ENCODE results near the gene WSCD2. TPM values are rescaled to one million over a fixed set of nuclear protein-coding genes. Genes with fewer than 3 reads are reported as not detected.

Gene WSCD2
- total RNA-seq, 2 experiments from 2014 or later: not detected

DNA sequence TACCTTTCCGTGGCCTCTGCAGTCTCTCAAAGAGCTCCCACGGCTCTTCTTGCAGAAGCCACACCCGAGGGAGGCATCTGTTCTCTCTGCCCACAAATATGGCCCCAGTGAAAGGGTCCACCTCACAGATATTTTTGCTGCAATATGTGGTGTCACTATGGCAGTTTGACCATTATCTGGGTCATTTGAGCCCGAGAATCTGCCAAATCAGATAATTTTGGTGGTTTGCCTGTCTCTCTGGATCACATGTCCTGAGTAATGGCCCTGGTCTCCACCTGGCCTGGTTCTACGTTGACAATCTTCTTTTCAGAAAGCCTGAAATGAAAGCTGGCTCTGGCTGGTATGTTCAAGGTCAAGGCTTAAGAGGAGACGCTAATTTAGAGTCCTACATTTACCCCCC, 5.7 kb upstream of the WSCD2 start:
- ChIA-PET POLR2A (no interaction called here), CTCF (no interaction called here)
- intact Hi-C loops (cut with micrococcal nuclease): no loop called here
- no peak for DNase-seq
- Mint-ChIP-seq H3K27ac (no peak overlapping the region), H3K9me3 (no peaks in the 10 kb centered on the region), H3K27me3 (peaks cover 23% of the 10 kb centered on the region), H3K4me1 (ENCODE audit: low read depth) (no peaks in the 10 kb centered on the region), H3K36me3 (no peaks in the 10 kb centered on the region), H3K4me3 (no peak overlapping the region)

DNA sequence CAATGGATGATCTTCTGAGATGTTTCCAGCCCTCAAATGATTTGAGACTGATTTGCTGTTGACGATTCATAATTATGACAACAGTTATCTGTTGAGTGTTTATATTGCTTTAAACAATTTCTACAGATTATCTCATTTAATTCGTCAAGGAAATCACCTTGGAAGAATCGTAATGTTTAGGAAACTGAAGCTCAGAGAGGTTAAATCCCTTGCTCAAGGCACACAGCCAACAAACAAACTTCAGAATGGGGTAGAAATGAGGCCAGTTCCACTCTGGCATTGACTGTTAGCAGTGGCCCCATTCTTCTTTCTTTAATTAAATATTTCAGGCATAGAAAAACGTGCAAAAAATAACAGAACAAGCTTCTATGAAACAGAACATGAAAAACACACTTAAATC, 4.0 kb upstream of the WSCD2 start:
- DNase-seq: no peak

DNA sequence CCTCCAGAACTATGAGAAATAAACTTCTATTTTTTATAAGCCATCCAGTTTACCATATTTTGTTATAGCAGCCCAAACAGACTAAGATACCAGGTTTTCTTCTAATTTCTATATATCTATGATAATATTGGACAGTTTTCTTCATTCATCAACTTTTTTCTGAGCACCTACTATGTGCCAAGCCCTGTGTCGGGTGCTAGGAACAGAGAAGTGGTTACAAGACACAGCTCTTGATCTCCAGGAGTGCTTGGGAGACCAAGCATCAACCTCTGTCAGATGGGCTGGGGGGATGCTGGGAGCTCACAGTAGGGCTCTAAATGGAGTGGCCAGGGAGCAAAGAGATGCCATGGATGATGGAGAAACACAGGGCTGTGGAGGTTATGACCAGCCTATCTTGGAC, 2.9 kb upstream of the WSCD2 start:
- no peak overlapping the region for H3K27ac Mint-ChIP-seq
- no peak overlapping the region for H3K4me3 Mint-ChIP-seq
- no peak for DNase-seq
- peaks cover 28% of the 10 kb centered on the region for H3K27me3 Mint-ChIP-seq
- H3K9me3 Mint-ChIP-seq: no peaks in the 10 kb centered on the region
- H3K36me3 Mint-ChIP-seq: no peaks in the 10 kb centered on the region
- peaks cover 3% of the 10 kb centered on the region for H3K4me1 Mint-ChIP-seq (ENCODE audit: low read depth)
- ChIA-PET CTCF (no interaction called here), POLR2A (no interaction called here)
- intact Hi-C loops (cut with micrococcal nuclease): no loop called here

More for the DNA sequence above, 4.0 kb upstream of the WSCD2 start:
- peaks cover 3% of the 10 kb centered on the region for H3K4me1 Mint-ChIP-seq (ENCODE audit: low read depth)
- no peaks in the 10 kb centered on the region for H3K9me3 Mint-ChIP-seq
- intact Hi-C loops (cut with micrococcal nuclease): no loop called here
- H3K36me3 Mint-ChIP-seq: no peaks in the 10 kb centered on the region
- CTCF ChIA-PET: no interaction called here
- H3K27ac Mint-ChIP-seq: no peak overlapping the region
- no peak overlapping the region for H3K4me3 Mint-ChIP-seq
- H3K27me3 Mint-ChIP-seq: peaks cover 29% of the 10 kb centered on the region
- POLR2A ChIA-PET: no interaction called here

DNA sequence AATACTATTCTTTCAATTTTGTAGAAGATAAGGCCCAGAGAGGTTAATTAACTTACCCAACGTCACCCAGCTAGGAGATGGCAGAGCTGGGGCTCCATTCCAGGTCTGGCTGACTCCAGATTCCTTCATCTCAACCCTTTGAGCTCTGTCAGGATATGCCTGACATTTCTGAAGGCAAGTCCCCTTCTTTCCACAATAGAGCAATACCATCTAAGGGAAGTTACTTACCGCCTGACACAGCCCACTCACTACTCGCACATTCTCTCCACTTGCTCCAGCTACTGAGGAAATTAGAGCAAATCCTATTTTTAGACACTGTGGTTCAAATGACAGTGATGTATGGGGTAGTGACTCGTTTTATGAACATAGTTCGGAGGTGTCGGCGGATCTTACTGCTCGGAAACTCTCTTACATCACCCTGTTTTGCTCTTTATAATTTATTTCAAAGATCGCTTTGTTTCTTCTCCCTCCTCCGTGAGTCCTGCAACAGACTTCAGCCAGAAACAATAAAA, 2.0 kb upstream of the WSCD2 start:
- CTCF ChIA-PET: no interaction called here
- no peaks in the 10 kb centered on the region for H3K9me3 Mint-ChIP-seq

DNA sequence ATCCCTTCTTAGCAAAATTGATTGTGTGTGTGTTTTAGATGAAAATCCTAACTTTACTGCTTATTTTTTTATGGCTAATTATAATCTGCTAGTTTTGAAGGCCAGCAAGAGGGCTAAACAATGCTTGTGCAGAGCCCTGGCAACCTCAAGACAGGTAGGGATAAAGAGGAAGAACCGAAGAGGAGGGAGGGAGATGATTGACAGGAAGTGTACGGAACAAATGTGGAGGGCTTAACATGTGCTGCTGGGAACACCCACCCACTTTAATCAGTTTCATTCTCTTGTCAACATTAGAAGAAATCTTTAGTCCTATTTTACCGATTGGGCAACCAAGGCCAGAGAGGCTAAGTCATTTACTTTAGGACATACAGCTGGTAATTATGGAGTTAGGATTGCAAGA, 1.4 kb upstream of the WSCD2 start:
- Mint-ChIP-seq H3K36me3 (no peaks in the 10 kb centered on the region), H3K4me1 (ENCODE audit: low read depth) (peaks cover 3% of the 10 kb centered on the region), H3K4me3 (no peak overlapping the region), H3K27ac (no peak overlapping the region), H3K9me3 (no peaks in the 10 kb centered on the region), H3K27me3 (peaks cover 34% of the 10 kb centered on the region)
- ChIA-PET CTCF (no interaction called here), POLR2A (no interaction called here)
- DNase-seq: no peak
- intact Hi-C loops (cut with micrococcal nuclease): no loop called here

More for the DNA sequence above, 2.0 kb upstream of the WSCD2 start:
- Mint-ChIP-seq H3K36me3 (no peaks in the 10 kb centered on the region), H3K27ac (no peak overlapping the region), H3K4me3 (no peak overlapping the region), H3K4me1 (ENCODE audit: low read depth) (peaks cover 3% of the 10 kb centered on the region), H3K27me3 (peaks cover 30% of the 10 kb centered on the region)
- intact Hi-C loops (cut with micrococcal nuclease): no loop called here
- no peak for DNase-seq
- POLR2A ChIA-PET: no interaction called here

DNA sequence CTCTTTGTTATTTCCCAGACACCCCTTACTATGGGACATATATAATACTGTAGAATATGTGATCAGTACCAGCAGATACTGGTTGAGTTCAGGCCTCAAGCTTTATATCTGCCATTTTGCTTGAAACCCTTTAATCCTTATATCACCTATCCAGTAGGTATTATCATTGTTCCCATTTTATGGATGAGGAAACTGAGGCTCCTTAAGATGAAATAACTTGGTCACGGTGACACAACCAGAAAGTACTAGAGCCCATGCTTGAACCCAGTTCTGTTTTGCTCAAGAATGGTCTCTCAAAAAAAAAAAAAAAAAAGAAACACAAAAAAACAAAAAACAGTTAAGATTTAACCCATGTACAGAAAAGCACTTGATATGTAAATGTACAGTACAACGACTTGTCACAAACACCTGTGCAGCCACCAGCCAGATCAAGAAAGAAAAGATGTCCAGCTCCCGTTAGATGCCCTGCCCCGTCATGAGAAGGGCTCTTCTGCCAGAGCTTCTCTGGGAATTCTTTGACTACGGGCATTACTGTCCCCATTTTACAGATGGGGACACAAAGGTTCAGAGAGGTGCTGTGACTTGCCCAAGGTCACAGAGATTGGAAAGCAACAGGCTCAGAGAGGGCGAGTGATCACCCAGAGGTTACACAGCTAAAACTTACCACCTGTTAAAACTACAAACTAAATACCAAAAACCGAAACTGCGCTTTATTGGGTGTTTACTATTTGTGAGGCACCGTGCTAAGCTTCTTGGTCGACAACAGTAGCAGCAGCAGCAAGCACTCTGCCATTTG, 669 bp upstream of the WSCD2 start:
- no peaks in the 10 kb centered on the region for H3K36me3 Mint-ChIP-seq
- H3K27me3 Mint-ChIP-seq: peaks cover 38% of the 10 kb centered on the region
- no peak for DNase-seq
- H3K9me3 Mint-ChIP-seq: no peaks in the 10 kb centered on the region
- POLR2A ChIA-PET: no interaction called here
- no peak overlapping the region for H3K4me3 Mint-ChIP-seq
- H3K27ac Mint-ChIP-seq: no peak overlapping the region
- intact Hi-C loops (cut with micrococcal nuclease): no loop called here
- H3K4me1 Mint-ChIP-seq (ENCODE audit: low read depth): peaks cover 3% of the 10 kb centered on the region
- CTCF ChIA-PET: interaction anchor here (1.1 to 1.3 kb wide), 2 partner anchors 329 to 453 kb away, joined by 3 read pairs; no protein-coding TSS in a partner anchor

DNA sequence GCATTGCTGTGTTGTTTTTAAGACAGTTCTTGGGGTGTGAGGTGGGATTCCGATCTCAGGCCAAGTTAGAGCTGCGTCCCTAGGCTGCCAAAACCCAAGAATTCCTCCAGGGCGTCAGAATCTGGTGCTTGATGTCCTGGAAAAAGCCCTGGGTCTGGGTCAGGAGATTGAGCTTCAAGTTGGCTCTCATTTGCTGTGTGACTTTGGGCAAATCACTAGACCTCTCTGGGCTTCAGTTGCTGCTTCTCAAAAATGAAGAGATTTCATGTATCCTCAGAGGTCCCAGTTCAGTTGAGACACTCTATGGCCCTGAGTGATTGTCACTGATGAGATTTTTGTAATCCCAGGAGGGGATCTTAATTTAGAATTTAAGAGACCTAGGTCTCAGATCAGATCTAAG, 1.9 kb downstream of the WSCD2 start:
- Mint-ChIP-seq H3K36me3 (no peaks in the 10 kb centered on the region), H3K27me3 (peaks cover 37% of the 10 kb centered on the region), H3K27ac (no peak overlapping the region), H3K4me1 (ENCODE audit: low read depth) (peaks cover 3% of the 10 kb centered on the region), H3K9me3 (no peaks in the 10 kb centered on the region), H3K4me3 (no peak overlapping the region)
- intact Hi-C loops (cut with micrococcal nuclease): no loop called here
- no peak for DNase-seq
- ChIA-PET CTCF (no interaction called here), POLR2A (no interaction called here)

DNA sequence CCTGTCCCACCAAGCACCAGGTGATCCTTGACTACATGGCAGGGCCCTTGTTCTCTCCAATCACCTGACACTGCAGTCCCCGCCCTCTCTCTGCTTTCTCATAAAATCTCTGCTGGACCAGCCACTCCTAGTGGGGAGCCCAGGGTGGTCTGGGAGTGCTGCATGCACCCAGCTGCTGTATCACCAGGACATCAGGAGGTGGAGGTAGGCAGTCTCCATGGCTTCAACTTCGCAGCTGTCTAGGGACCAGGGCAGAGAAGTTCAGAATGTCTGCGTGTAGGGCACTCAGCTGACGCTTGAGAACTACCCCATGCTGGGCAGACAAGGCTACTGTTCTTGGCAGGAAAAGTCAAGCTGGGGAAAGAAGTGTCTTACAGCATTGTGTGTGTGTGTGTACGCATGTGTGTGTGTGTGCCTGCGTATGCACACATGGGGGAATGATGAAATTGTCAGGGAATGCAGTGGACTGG, 2.6 kb downstream of the WSCD2 start:
- H3K4me1 Mint-ChIP-seq (ENCODE audit: low read depth): peaks cover 3% of the 10 kb centered on the region
- DNase-seq: no peak
- H3K9me3 Mint-ChIP-seq: no peaks in the 10 kb centered on the region
- ChIA-PET POLR2A (no interaction called here), CTCF (no interaction called here)
- H3K4me3 Mint-ChIP-seq: no peak overlapping the region
- intact Hi-C loops (cut with micrococcal nuclease): no loop called here
- no peaks in the 10 kb centered on the region for H3K36me3 Mint-ChIP-seq
- no peak overlapping the region for H3K27ac Mint-ChIP-seq
- H3K27me3 Mint-ChIP-seq: peaks cover 37% of the 10 kb centered on the region

DNA sequence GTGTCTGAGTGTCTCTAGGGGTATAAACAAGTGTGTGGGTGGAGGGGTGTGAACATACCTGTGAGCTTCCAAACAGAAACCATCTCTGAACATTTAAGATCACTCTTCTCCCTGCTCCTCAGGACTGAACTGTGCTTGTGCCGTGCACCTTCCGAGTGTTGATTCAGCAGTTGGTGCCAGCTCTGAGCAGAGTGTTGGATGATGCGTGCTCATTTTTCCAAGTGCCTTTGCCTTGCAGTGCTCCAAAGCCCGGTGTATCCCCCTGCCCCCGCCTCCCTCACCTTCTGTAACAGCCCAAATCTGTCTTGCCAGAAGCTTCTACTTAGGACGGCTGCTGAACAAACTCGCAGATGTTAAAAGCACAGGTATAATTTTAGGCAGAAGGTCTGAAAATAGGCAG, 4.4 kb downstream of the WSCD2 start:
- CTCF ChIA-PET: no interaction called here
- H3K27ac Mint-ChIP-seq: no peak overlapping the region

DNA sequence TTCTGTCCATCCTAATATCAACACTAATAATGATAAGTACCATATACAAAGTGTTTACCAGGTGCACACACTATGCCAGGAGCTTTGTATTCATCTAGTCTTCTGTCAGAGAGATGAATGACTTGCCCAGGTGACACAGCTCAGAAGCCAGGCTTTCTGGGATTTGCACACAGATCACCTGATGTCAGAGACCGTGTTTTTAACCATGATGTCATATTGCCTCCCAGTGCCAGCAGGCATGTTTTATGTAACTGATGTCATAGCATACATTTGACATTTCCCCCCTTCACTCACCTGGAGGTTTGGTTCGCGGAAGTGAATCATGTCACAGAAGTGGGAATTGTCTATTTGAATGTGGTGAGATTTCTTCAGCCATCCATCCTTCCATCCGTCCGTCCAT, 5.7 kb downstream of the WSCD2 start:
- intact Hi-C loops (cut with micrococcal nuclease): no loop called here
- no peaks in the 10 kb centered on the region for H3K4me1 Mint-ChIP-seq (ENCODE audit: low read depth)
- no peaks in the 10 kb centered on the region for H3K9me3 Mint-ChIP-seq
- H3K27me3 Mint-ChIP-seq: peaks cover 19% of the 10 kb centered on the region
- no peaks in the 10 kb centered on the region for H3K36me3 Mint-ChIP-seq
- H3K27ac Mint-ChIP-seq: no peak overlapping the region
- POLR2A ChIA-PET: no interaction called here
- no peak overlapping the region for H3K4me3 Mint-ChIP-seq
- CTCF ChIA-PET: no interaction called here
- DNase-seq: no peak

More for the DNA sequence above, 4.4 kb downstream of the WSCD2 start:
- no peaks in the 10 kb centered on the region for H3K9me3 Mint-ChIP-seq
- peaks cover 3% of the 10 kb centered on the region for H3K4me1 Mint-ChIP-seq (ENCODE audit: low read depth)
- POLR2A ChIA-PET: no interaction called here
- no peak for DNase-seq
- H3K4me3 Mint-ChIP-seq: no peak overlapping the region
- H3K27me3 Mint-ChIP-seq: peaks cover 24% of the 10 kb centered on the region
- intact Hi-C loops (cut with micrococcal nuclease): no loop called here
- no peaks in the 10 kb centered on the region for H3K36me3 Mint-ChIP-seq

DNA sequence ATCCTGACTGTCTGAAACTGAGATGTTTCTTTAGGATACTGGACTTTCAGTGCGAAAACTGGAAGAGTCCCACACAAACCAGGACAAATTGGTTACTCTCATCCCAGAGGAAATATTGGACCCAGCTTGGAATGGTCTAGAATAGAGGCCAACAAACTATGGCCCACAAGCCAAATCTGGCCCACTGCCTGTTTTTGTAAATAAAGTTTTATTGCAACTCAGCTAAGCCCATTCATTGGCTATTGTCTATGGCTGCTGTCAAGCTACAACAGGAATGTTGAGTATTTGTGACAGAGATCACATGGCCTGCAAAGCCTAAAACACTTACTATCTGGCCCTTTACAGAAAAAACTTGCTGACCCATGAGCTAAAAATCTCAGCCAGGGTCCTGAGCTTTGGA, 6.5 kb downstream of the WSCD2 start:
- no peak for DNase-seq
- no peaks in the 10 kb centered on the region for H3K4me1 Mint-ChIP-seq (ENCODE audit: low read depth)
- POLR2A ChIA-PET: no interaction called here
- H3K36me3 Mint-ChIP-seq: no peaks in the 10 kb centered on the region
- H3K9me3 Mint-ChIP-seq: no peaks in the 10 kb centered on the region
- H3K27ac Mint-ChIP-seq: no peak overlapping the region
- peaks cover 15% of the 10 kb centered on the region for H3K27me3 Mint-ChIP-seq
- no peak overlapping the region for H3K4me3 Mint-ChIP-seq
- CTCF ChIA-PET: no interaction called here
- intact Hi-C loops (cut with micrococcal nuclease): no loop called here

DNA sequence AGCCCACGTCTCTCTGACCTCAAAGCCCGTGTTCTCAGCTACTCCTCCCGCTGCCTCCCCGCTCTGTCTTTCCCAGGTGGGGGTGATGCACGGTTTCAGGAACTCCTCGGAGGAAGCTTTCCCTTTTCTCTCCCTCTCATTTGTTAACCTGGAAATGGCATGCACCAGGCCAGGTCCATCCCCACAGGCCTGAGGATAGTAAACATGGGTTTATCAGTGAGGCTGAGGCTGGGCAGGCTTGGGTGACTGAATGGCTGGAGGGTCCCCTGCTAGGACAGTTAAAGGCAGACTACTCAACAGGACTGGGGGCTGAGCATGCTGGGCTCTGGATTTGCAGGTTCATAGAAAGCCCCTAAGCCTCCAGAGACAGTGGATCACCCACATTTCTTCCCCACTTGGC, 7.6 kb downstream of the WSCD2 start:
- intact Hi-C loops (cut with micrococcal nuclease): no loop called here
- Mint-ChIP-seq H3K27ac (no peak overlapping the region), H3K4me3 (no peak overlapping the region), H3K9me3 (no peaks in the 10 kb centered on the region), H3K36me3 (no peaks in the 10 kb centered on the region), H3K27me3 (peaks cover 11% of the 10 kb centered on the region), H3K4me1 (ENCODE audit: low read depth) (no peaks in the 10 kb centered on the region)
- ChIA-PET CTCF (no interaction called here), POLR2A (no interaction called here)
- DNase-seq: no peak

DNA sequence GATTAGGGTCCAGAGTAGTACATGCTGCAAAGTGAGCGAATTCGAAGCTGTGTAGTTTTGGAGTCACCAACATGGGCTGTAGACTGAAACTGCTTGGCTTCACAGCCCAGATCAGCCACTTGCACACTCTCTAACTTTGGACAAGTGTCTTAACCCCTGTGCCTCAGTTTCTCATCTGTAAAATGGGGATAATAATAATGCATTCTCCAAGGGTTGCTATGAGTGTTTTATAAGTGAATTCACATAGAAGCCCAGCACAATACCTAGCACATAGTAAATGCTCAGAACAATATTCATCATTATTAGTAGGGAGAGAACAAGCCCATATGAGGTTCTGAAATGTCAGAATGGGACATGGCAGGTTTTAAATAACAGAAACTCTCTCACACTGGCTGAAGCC, 10.4 kb downstream of the WSCD2 start:
- intact Hi-C loops (cut with micrococcal nuclease): no loop called here
- Mint-ChIP-seq H3K4me1 (ENCODE audit: low read depth) (no peaks in the 10 kb centered on the region), H3K27ac (no peak overlapping the region), H3K4me3 (no peak overlapping the region), H3K27me3 (peaks cover 1% of the 10 kb centered on the region), H3K36me3 (no peaks in the 10 kb centered on the region), H3K9me3 (no peaks in the 10 kb centered on the region)
- DNase-seq: no peak
- ChIA-PET POLR2A (no interaction called here), CTCF (no interaction called here)

Measured in activated CD4-positive, alpha-beta memory T cell treated with anti-CD3 and anti-CD28 coated beads for 36 hours (primary cell).